H9 (cell line): Measurements from ENCODE around the gene TMCC1. TPM values are rescaled to one million over a fixed set of nuclear protein-coding genes. Genes with fewer than 3 reads are reported as not detected.

ENCODE experiments used
- DNase-seq: peaks from one replicate; pipeline ENCODE4 v3.0.0-alpha.2; 2017
- H2AFZ ChIP-seq: one replicate; pipeline ENCODE4 v1.6.1; 2013; ENCODE audit warnings: mild to moderate bottlenecking, low read length, control low read depth, moderate library complexity
- H2AK5ac ChIP-seq: 2 replicates; pipeline ENCODE4 v1.6.1; 2013; ENCODE audit warnings: low read length, control low read depth, mixed read lengths; ENCODE audit not compliant: insufficient read length
- H2BK120ac ChIP-seq: one replicate; pipeline ENCODE4 v1.6.1; 2013; ENCODE audit warnings: low read depth, mild to moderate bottlenecking, low read length, control low read depth, inconsistent platforms; ENCODE audit not compliant: poor library complexity, severe bottlenecking
- H2BK12ac ChIP-seq: 2 replicates; pipeline ENCODE4 v1.6.1; 2013; ENCODE audit warnings: low read length, control low read depth, mixed read lengths, low read depth; ENCODE audit not compliant: insufficient read length
- H2BK15ac ChIP-seq: 2 replicates; pipeline ENCODE4 v1.6.1; 2013; ENCODE audit warnings: low read depth, low read length, control low read depth
- H2BK20ac ChIP-seq: one replicate; pipeline ENCODE4 v1.6.1; 2013; ENCODE audit warnings: low read depth, mild to moderate bottlenecking, low read length, control low read depth, inconsistent platforms; ENCODE audit not compliant: poor library complexity, severe bottlenecking
- H2BK5ac ChIP-seq: 2 replicates; pipeline ENCODE4 v1.6.1; 2013; ENCODE audit warnings: low read length, control low read depth, mixed read lengths; ENCODE audit not compliant: insufficient read length
- H3K14ac ChIP-seq: 2 replicates; pipeline ENCODE4 v1.6.1; 2013; ENCODE audit warnings: low read length, control low read depth; ENCODE audit not compliant: insufficient read depth
- H3K18ac ChIP-seq: 2 replicates; pipeline ENCODE4 v1.6.1; 2013; ENCODE audit warnings: low read depth, mild to moderate bottlenecking, mixed read lengths, low read length, control low read depth; ENCODE audit not compliant: insufficient read length
- H3K23ac ChIP-seq: 2 replicates; pipeline ENCODE4 v1.6.1; 2013; ENCODE audit warnings: low read length, control low read depth, mixed read lengths, low read depth; ENCODE audit not compliant: insufficient read length
- H3K23me2 ChIP-seq: 2 replicates; pipeline ENCODE4 v1.6.1; 2013; ENCODE audit warnings: low read depth, mild to moderate bottlenecking, mixed read lengths, low read length, control low read depth; ENCODE audit not compliant: insufficient read length, poor library complexity, severe bottlenecking
- H3K27ac ChIP-seq: 2 replicates; pipeline ENCODE4 v1.5.1; 2013; ENCODE audit warnings: low read length, control low read depth, mixed read lengths, low read depth; ENCODE audit not compliant: insufficient read length
- H3K27me3 ChIP-seq: 2 replicates; pipeline ENCODE4 v1.6.1; 2013; ENCODE audit warnings: low read length, control low read depth, inconsistent platforms; ENCODE audit not compliant: insufficient read depth
- H3K4ac ChIP-seq: 2 replicates; pipeline ENCODE4 v1.6.1; 2013; ENCODE audit warnings: low read depth, mild to moderate bottlenecking, control low read depth, inconsistent platforms, low read length, moderate library complexity
- H3K4me1 ChIP-seq: 2 replicates; pipeline ENCODE4 v1.6.1; 2013; ENCODE audit warnings: low read length, control low read depth, inconsistent platforms; ENCODE audit not compliant: insufficient read depth
- H3K4me2 ChIP-seq: 2 replicates; pipeline ENCODE4 v1.6.1; 2013; ENCODE audit warnings: low read length, control low read depth, mixed read lengths; ENCODE audit not compliant: insufficient read length, insufficient read depth
- H3K56ac ChIP-seq: 2 replicates; pipeline ENCODE4 v1.6.1; 2013; ENCODE audit warnings: low read depth, mild to moderate bottlenecking, mixed read lengths, low read length, control low read depth; ENCODE audit not compliant: insufficient read length
- H3K79me1 ChIP-seq: 2 replicates; pipeline ENCODE4 v1.6.1; 2013; ENCODE audit warnings: low read depth, mild to moderate bottlenecking, moderate library complexity, low read length, control low read depth, inconsistent platforms; ENCODE audit not compliant: insufficient read depth, poor library complexity, severe bottlenecking
- H3K79me2 ChIP-seq: 2 replicates; pipeline ENCODE4 v1.6.1; 2013; ENCODE audit warnings: low read length, control low read depth, inconsistent platforms; ENCODE audit not compliant: insufficient read depth
- H3K9ac ChIP-seq: 2 replicates; pipeline ENCODE4 v1.6.1; 2013; ENCODE audit warnings: low read length, control low read depth, mixed read lengths; ENCODE audit not compliant: insufficient read length; ENCODE audit errors: extremely low read depth
- H3K9me3 ChIP-seq: one replicate; pipeline ENCODE4 v1.6.1; 2013; ENCODE audit warnings: low read depth, low read length, inconsistent platforms; ENCODE audit not compliant: control insufficient read depth
- H3T11ph ChIP-seq: one replicate; pipeline ENCODE4 v1.6.1; 2013; ENCODE audit warnings: mild to moderate bottlenecking, low read length, control low read depth, inconsistent platforms
- H4K20me1 ChIP-seq: one replicate; pipeline ENCODE4 v1.6.1; 2013; ENCODE audit not compliant: control insufficient read depth, insufficient read length, insufficient read depth
- H4K5ac ChIP-seq: 2 replicates; pipeline ENCODE4 v1.6.1; 2013; ENCODE audit warnings: low read depth, mild to moderate bottlenecking, mixed read lengths, low read length, control low read depth; ENCODE audit not compliant: insufficient read length
- H4K8ac ChIP-seq: replicated peaks from 2 replicates; pipeline ENCODE4 v1.6.1; 2013; ENCODE audit warnings: low read length, control low read depth, mixed read lengths, low read depth; ENCODE audit not compliant: insufficient read length
- H4K91ac ChIP-seq: 2 replicates; pipeline ENCODE4 v1.6.1; 2013; ENCODE audit warnings: low read depth, mild to moderate bottlenecking, moderate library complexity, mixed read lengths, low read length, control low read depth; ENCODE audit not compliant: insufficient read length
- H3K27ac Mint-ChIP-seq, 3 experiments: 2 replicates in 2 of 3; 3 replicates in 1 of 3; pipeline ENCODE4 v1.8.0; 2020 to 2021; ENCODE audit warnings: mixed read lengths in 3 of 3, mild to moderate bottlenecking in 1 of 3, moderate library complexity in 1 of 3
- H3K27me3 Mint-ChIP-seq: 2 replicates; pipeline ENCODE4 v1.8.0; 2021; ENCODE audit warnings: low read depth, mild to moderate bottlenecking, moderate library complexity, mixed read lengths
- H3K36me3 Mint-ChIP-seq, 3 experiments: 2 replicates in 2 of 3; 3 replicates in 1 of 3; pipeline ENCODE4 v1.8.0; 2020 to 2021; ENCODE audit warnings: low read depth in 3 of 3, mixed read lengths in 3 of 3; ENCODE audit not compliant: insufficient read depth in 1 of 3
- H3K4me1 Mint-ChIP-seq, 2 experiments: 2 replicates each; pipeline ENCODE4 v1.8.0; 2020; ENCODE audit warnings: mixed read lengths in 2 of 2
- H3K4me3 Mint-ChIP-seq, 2 experiments: 2 replicates in 1 of 2; 3 replicates in 1 of 2; pipeline ENCODE4 v1.8.0; 2020 to 2021; ENCODE audit warnings: mild to moderate bottlenecking in 2 of 2, mixed read lengths in 2 of 2, moderate library complexity in 1 of 2
- H3K9me3 Mint-ChIP-seq, 2 experiments: 2 replicates in 1 of 2; 3 replicates in 1 of 2; pipeline ENCODE4 v1.8.0; 2020; ENCODE audit warnings: mild to moderate bottlenecking in 2 of 2, mixed read lengths in 2 of 2, moderate library complexity in 1 of 2
- CTCF ChIP-seq: fragments of 200-600 bp; sonication (generic); conservative IDR thresholded peaks from 3 replicates; pipeline ENCODE4 v1.8.0; 2021; ENCODE audit warnings: antibody characterized with exemption, mild to moderate bottlenecking
- WGBS: extraction: QIAGEN DNeasy Blood & Tissue Kit; methylation state at CpG from one replicate; pipeline ENCODE4 v1.1.7; 2013; ENCODE audit warnings: missing lambda C conversion rate, low lambda C conversion rate, mixed read lengths; ENCODE audit not compliant: insufficient read length; ENCODE audit errors: extremely low coverage; 5-methylcytosine and 5-hydroxymethylcytosine counted together
- total RNA-seq: library from RNA; stranded (reverse); gene quantifications from 2 replicates; pipeline ENCODE4 v1.2.1, GENCODE V29; 2021

TMCC1 gene
- total RNA-seq, 1 experiment from 2014 or later, result 24.4 TPM

- Histone ChIP-seq H2AFZ (no peak overlapping the region), H3K9ac (no peak overlapping the region), H3K23me2 (no peaks in the 10 kb centered on the region), H2BK15ac (no peak overlapping the region), H2BK12ac (no peak overlapping the region), H3T11ph (no peak overlapping the region), H3K4me2 (no peak overlapping the region), H2BK5ac (no peak overlapping the region), H2AK5ac (no peak overlapping the region), H3K14ac (no peak overlapping the region), H4K8ac (no peak overlapping the region), H3K9me3 (no peaks in the 10 kb centered on the region), H3K79me2 (no peaks in the 10 kb centered on the region), H4K5ac (no peak overlapping the region), H2BK20ac (no peak overlapping the region), H3K27me3 (no peaks in the 10 kb centered on the region), H3K79me1 (no peaks in the 10 kb centered on the region), H4K91ac (no peak overlapping the region), H3K4me1 (no peaks in the 10 kb centered on the region), H3K56ac (no peak overlapping the region), H3K18ac (no peak overlapping the region), H3K27ac (no peak overlapping the region), H3K4ac (no peak overlapping the region), H4K20me1 (no peaks in the 10 kb centered on the region), H2BK120ac (no peak overlapping the region), H3K23ac (no peak overlapping the region)
- TF ChIP-seq CTCF, result no peak
- Mint-ChIP-seq H3K27me3 (no peaks in the 10 kb centered on the region), H3K36me3 (peaks cover 0 to 5% (median 3%) of the 10 kb centered on the region in 3 experiments; a peak in 2 of 7 replicates), H3K4me3 (no peak overlapping the region), H3K4me1 (peaks cover 6 to 13% of the 10 kb centered on the region in 2 experiments; a peak in 3 of 4 replicates), H3K27ac (no peak overlapping the region), H3K9me3 (no peaks in the 10 kb centered on the region)
- no peak for DNase-seq
- no CpG with 5 or more reads among the region's 2 CpGs for WGBS
These were observed 114.6 kb downstream of the TMCC1 start for GRCh38 chr3:129778871-129779270.
